ENCODE measurements around the gene PEX11B. TPM values are rescaled to one million over a fixed set of nuclear protein-coding genes. Genes with fewer than 3 reads are reported as not detected.

PEX11B gene
- total RNA-seq, 1 donor from 2014 or later: 18.7 TPM

DNA sequence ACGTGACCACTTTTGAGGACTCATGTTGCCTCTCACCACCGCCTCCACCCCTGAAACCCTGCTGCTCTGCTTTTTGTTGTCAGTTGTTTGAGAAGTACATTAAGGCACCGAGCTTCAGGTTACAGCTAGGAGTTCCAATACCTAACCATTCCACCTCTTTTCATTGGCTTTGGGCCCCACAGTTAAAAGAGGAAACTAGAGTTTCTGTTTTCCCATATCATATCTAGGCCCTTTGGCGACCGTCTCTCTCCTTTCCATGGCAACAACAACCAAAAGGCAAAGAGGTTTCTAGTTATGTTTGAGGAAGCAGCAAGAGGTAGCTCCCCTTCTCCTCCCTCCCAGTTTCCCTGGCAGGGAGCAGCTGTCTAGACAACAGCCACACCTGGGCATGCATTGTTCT lies 38.7 kb downstream of the PEX11B start:
- no peak for DNase-seq (ENCODE audit: low read depth, low spot score)
- H3K27ac Mint-ChIP-seq (ENCODE audit: unreplicated experiment): no peak overlapping the region
- H3K36me3 Mint-ChIP-seq (ENCODE audit: low read depth): no peaks in the 10 kb centered on the region
- TF ChIP-seq, protein P1, sequence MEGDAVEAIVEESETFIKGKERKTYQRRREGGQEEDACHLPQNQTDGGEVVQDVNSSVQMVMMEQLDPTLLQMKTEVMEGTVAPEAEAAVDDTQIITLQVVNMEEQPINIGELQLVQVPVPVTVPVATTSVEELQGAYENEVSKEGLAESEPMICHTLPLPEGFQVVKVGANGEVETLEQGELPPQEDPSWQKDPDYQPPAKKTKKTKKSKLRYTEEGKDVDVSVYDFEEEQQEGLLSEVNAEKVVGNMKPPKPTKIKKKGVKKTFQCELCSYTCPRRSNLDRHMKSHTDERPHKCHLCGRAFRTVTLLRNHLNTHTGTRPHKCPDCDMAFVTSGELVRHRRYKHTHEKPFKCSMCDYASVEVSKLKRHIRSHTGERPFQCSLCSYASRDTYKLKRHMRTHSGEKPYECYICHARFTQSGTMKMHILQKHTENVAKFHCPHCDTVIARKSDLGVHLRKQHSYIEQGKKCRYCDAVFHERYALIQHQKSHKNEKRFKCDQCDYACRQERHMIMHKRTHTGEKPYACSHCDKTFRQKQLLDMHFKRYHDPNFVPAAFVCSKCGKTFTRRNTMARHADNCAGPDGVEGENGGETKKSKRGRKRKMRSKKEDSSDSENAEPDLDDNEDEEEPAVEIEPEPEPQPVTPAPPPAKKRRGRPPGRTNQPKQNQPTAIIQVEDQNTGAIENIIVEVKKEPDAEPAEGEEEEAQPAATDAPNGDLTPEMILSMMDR (conservative IDR thresholded peaks at IDR 0.05): no peak
- no peaks in the 10 kb centered on the region for H3K9me3 Mint-ChIP-seq
- no peak overlapping the region for H3K4me3 Mint-ChIP-seq
- peaks cover under 1% of the 10 kb centered on the region for H3K4me1 Mint-ChIP-seq
- H3K27me3 Mint-ChIP-seq (ENCODE audit: low read depth): peaks cover 60% of the 10 kb centered on the region

DNA sequence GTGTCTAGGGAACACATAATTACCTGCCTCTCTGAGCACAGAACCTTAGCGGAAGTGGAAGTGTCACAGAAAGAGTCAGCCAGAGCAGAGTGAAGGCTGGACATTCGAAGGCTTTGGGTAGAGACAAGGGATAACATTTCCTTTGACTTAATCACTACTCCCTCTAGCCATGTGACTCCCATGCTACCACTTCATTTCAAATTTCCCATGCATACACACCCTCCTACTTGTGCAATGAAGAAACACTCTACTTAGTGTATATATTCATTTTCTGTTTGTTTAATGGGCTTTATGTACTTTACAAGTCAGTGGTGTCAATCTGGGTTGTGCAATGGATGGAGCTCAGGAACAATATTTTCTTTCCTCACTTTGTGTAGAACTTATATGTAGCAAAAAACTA lies 39.8 kb downstream of the PEX11B start:
- Mint-ChIP-seq H3K4me3 (no peak overlapping the region), H3K27me3 (ENCODE audit: low read depth) (peaks cover 52% of the 10 kb centered on the region), H3K4me1 (no peaks in the 10 kb centered on the region), H3K36me3 (ENCODE audit: low read depth) (no peaks in the 10 kb centered on the region), H3K9me3 (no peaks in the 10 kb centered on the region), H3K27ac (ENCODE audit: unreplicated experiment) (no peak overlapping the region)
- DNase-seq (ENCODE audit: low read depth, low spot score): no peak
- TF ChIP-seq, protein P1 (conservative IDR thresholded peaks at IDR 0.05): no peak

DNA sequence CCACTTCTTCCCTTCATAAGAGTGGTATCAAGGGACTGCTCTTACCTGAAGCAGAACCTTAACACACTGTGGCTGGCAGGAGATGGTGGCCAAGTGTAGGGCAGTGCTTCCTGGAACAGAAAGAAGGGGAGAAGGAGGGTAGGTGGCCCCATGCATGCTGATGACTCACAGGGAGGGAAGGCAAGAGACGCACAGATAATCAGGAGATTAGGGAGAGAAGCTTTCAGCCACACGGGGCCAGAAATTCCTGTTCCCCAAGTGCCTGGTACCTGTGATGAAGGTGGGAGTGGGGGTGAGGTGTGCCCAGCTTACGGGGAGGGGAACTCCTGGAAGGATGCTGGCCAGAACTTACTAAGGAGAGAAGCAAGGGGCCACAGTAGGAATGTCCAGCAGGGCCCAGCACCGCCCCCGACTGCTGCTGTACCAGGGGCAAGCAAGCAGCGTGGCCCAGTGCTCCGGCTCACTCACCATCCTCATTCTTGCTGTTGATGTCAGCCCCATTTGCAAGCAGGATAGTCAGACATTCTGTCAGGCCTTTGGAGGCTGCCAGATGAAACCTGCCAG lies 40.5 kb downstream of the PEX11B start:
- TF ChIP-seq, protein P1 (conservative IDR thresholded peaks at IDR 0.05): no peak
- no peaks in the 10 kb centered on the region for H3K9me3 Mint-ChIP-seq
- no peak overlapping the region for H3K27ac Mint-ChIP-seq (ENCODE audit: unreplicated experiment)

DNA sequence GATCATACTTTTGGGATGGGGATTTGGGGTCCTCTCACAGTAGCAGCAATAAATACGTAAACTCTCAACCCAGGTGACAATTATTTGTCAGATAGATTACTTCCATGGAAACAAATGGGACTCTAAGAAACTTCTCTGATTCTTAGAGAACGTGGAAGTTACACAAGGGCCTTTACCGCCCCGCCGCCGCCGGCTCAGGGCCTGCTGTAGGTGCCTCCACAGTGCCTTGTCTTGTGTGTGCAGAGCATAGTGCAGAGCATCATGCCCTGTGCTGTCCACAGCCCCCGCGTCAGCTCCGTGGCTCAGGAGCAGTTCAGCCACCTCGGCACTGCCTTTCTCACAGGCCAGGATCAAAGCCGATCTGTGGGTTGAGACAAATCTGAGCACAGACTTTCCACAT lies 43.9 kb downstream of the PEX11B start:
- TF ChIP-seq, protein P1 (conservative IDR thresholded peaks at IDR 0.05): no peak
- no peak overlapping the region for H3K27ac Mint-ChIP-seq (ENCODE audit: unreplicated experiment)
- H3K27me3 Mint-ChIP-seq (ENCODE audit: low read depth): peaks cover 28% of the 10 kb centered on the region
- no peaks in the 10 kb centered on the region for H3K9me3 Mint-ChIP-seq
- no peaks in the 10 kb centered on the region for H3K4me1 Mint-ChIP-seq
- no peak overlapping the region for H3K4me3 Mint-ChIP-seq
- DNase-seq (ENCODE audit: low read depth, low spot score): no peak
- H3K36me3 Mint-ChIP-seq (ENCODE audit: low read depth): no peaks in the 10 kb centered on the region

More for the DNA sequence above, 40.5 kb downstream of the PEX11B start:
- Mint-ChIP-seq H3K4me3 (no peak overlapping the region), H3K4me1 (no peaks in the 10 kb centered on the region), H3K36me3 (ENCODE audit: low read depth) (no peaks in the 10 kb centered on the region), H3K27me3 (ENCODE audit: low read depth) (peaks cover 50% of the 10 kb centered on the region)
- DNase-seq (ENCODE audit: low read depth, low spot score): no peak

DNA sequence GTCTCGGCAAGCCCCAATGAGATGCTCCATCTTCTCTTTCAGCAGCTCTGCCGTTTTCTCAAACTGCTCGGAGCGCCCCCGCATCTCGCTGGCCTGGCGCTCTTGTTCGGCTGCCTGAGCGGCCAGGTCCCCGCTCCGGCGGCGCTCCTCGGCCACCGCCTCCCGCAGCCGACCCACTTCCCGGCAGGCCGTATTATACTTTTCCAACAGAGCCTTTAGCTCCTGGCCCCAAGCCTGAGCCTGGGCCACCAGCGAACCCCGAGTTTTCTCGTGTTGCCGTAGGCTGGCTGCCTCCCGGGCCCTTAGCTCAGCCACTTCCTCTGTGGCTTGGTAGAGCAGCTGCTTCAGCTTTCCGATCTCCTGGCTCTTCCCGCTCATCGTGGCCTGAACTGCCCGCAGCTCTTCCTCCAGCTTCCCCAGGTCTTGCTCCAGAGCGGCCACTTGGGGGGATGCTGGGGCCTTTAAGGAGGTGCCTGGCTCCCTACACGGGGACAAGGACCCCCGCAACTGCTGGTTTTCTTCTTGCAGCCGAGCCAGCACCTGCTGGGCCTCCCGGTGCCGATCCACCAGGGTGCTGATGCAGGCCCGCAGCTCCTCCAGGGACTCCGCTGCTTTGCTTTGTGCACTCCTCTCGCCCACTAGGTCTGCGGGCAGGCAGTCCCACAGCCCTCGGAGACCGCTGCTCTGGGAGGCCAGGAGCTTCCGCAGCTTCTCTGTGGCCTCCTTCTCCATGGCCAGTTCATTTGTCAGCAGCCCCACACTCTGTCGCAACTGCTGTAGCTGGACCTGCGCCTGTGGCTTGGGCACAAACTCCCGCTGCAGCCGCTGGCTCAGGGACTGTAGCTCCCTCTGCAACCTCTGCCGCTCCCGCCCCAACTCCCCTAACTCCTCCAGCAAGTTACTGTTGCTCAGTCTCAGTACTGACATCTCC lies 46.3 kb downstream of the PEX11B start:
- Mint-ChIP-seq H3K9me3 (no peaks in the 10 kb centered on the region), H3K27ac (ENCODE audit: unreplicated experiment) (no peak overlapping the region)

More for the DNA sequence above, 46.3 kb downstream of the PEX11B start:
- TF ChIP-seq, protein P1 (conservative IDR thresholded peaks at IDR 0.05): no peak
- H3K4me1 Mint-ChIP-seq: no peaks in the 10 kb centered on the region
- no peaks in the 10 kb centered on the region for H3K36me3 Mint-ChIP-seq (ENCODE audit: low read depth)
- H3K27me3 Mint-ChIP-seq (ENCODE audit: low read depth): peaks cover 28% of the 10 kb centered on the region
- no peak overlapping the region for H3K4me3 Mint-ChIP-seq
- no peak for DNase-seq (ENCODE audit: low read depth, low spot score)

All from neural crest cell (in vitro differentiated cells).